Smooth muscle cell (in vitro differentiated cells): ENCODE results near the gene AHDC1. TPM values are rescaled to one million over a fixed set of nuclear protein-coding genes. Genes with fewer than 3 reads are reported as not detected.
A peak's percentile ranks its signal among the peaks of the same experiment; 100 is the strongest.

Experiments used
- DNase-seq: peaks from one replicate; lab custom pipeline; 2025; ENCODE audit not compliant: unreplicated experiment; lab: John Stamatoyannopoulos, UW
- H2AFZ ChIP-seq: fragments of 200-600 bp; sonication (generic); 2 replicates; pipeline ENCODE4 v1.6.0; 2016; ENCODE audit warnings: antibody characterized with exemption, low read depth, mild to moderate bottlenecking
- H3F3A ChIP-seq: fragments of 200-600 bp; sonication (generic); 2 replicates; pipeline ENCODE4 v1.6.0; 2017; ENCODE audit warnings: antibody characterized with exemption, low read depth
- H3K27ac ChIP-seq: fragments of 200-600 bp; sonication (generic); 2 replicates; pipeline ENCODE4 v1.5.1; 2016; ENCODE audit warnings: low read depth, mild to moderate bottlenecking
- H3K27me3 ChIP-seq: fragments of 200-600 bp; sonication (generic); 2 replicates; pipeline ENCODE4 v1.6.1; 2016; ENCODE audit warnings: low read depth, mild to moderate bottlenecking
- H3K36me3 ChIP-seq: fragments of 200-600 bp; sonication (generic); 2 replicates; pipeline ENCODE4 v1.5.1; 2016; ENCODE audit warnings: low read depth
- H3K4me1 ChIP-seq: fragments of 200-600 bp; sonication (generic); 2 replicates; pipeline ENCODE4 v1.5.1; 2016; ENCODE audit warnings: low read depth
- H3K4me2 ChIP-seq: fragments of 200-600 bp; sonication (generic); 2 replicates; pipeline ENCODE4 v1.6.0; 2016; ENCODE audit warnings: mild to moderate bottlenecking
- H3K4me3 ChIP-seq: fragments of 200-600 bp; sonication (generic); 2 replicates; pipeline ENCODE4 v1.5.1; 2016; ENCODE audit warnings: mild to moderate bottlenecking
- H3K79me2 ChIP-seq: fragments of 200-600 bp; sonication (generic); 2 replicates; pipeline ENCODE4 v1.6.0; 2016; ENCODE audit warnings: low read depth, mild to moderate bottlenecking
- H3K9ac ChIP-seq: fragments of 200-600 bp; sonication (generic); 2 replicates; pipeline ENCODE4 v1.6.0; 2016; ENCODE audit warnings: low read depth
- H3K9me3 ChIP-seq: fragments of 200-600 bp; sonication (generic); replicated peaks from 2 replicates; pipeline ENCODE4 v1.5.1; 2016; ENCODE audit warnings: low read depth
- H4K20me1 ChIP-seq: fragments of 200-600 bp; sonication (generic); 2 replicates; pipeline ENCODE4 v1.6.0; 2016; ENCODE audit warnings: low read depth
- WGBS: methylation state at CpG from one replicate; pipeline ENCODE4 v1.1.7; 2016; ENCODE audit warnings: low lambda C conversion rate; 5-methylcytosine and 5-hydroxymethylcytosine counted together
- polyA plus RNA-seq: library from polyadenylated mRNA; unstranded; fragments of >200 nt; fragmentation: Nextera tagmentation; extraction: Ambion mirVana; gene quantifications from 2 replicates; pipeline ENCODE4 v1.2.1, GENCODE V29; 2016
- total RNA-seq: library from RNA; depleted of rRNA; stranded (reverse); fragments of >200 nt; gene quantifications from 2 replicates; pipeline ENCODE4 v1.2.3, GENCODE V29; 2014
- TF ChIP-seq, protein P1 (sequence below): fragments of 200-600 bp; sonication (generic); IDR thresholded peaks from 2 replicates; pipeline ENCODE4 v1.5.1; 2017; ENCODE audit warnings: borderline replicate concordance, mild to moderate bottlenecking, antibody characterized with exemption; ENCODE audit not compliant: insufficient read depth, poor library complexity, severe bottlenecking

Gene AHDC1
- total and polyA plus RNA-seq, 2 experiments from 2014 or later = 12.2 TPM

- no peak overlapping the region for H3K4me3 ChIP-seq
- H3F3A ChIP-seq = peaks cover 52% of the 10 kb centered on the region
- H3K9me3 ChIP-seq = no peaks in the 10 kb centered on the region
- H3K27me3 ChIP-seq = no peaks in the 10 kb centered on the region
- no peak for DNase-seq
- WGBS = 46% methylated on average over 14 of the region's 14 CpGs
- TF ChIP-seq, protein P1, sequence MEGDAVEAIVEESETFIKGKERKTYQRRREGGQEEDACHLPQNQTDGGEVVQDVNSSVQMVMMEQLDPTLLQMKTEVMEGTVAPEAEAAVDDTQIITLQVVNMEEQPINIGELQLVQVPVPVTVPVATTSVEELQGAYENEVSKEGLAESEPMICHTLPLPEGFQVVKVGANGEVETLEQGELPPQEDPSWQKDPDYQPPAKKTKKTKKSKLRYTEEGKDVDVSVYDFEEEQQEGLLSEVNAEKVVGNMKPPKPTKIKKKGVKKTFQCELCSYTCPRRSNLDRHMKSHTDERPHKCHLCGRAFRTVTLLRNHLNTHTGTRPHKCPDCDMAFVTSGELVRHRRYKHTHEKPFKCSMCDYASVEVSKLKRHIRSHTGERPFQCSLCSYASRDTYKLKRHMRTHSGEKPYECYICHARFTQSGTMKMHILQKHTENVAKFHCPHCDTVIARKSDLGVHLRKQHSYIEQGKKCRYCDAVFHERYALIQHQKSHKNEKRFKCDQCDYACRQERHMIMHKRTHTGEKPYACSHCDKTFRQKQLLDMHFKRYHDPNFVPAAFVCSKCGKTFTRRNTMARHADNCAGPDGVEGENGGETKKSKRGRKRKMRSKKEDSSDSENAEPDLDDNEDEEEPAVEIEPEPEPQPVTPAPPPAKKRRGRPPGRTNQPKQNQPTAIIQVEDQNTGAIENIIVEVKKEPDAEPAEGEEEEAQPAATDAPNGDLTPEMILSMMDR = no peak
- H3K36me3 ChIP-seq = no peaks in the 10 kb centered on the region
- no peak overlapping the region for H2AFZ ChIP-seq
- peak overlapping the region; percentile 56 for H3K27ac ChIP-seq
- peak overlapping the region; percentile 59 for H3K4me2 ChIP-seq
- H4K20me1 ChIP-seq = peaks cover 100% of the 10 kb centered on the region
- peaks cover 70% of the 10 kb centered on the region for H3K79me2 ChIP-seq
- H3K4me1 ChIP-seq = peaks cover 84% of the 10 kb centered on the region
- H3K9ac ChIP-seq = peak overlapping the region; percentile 4
These were observed 31.1 kb downstream of the AHDC1 start for GRCh38 chr1:27572679-27573426.

DNA sequence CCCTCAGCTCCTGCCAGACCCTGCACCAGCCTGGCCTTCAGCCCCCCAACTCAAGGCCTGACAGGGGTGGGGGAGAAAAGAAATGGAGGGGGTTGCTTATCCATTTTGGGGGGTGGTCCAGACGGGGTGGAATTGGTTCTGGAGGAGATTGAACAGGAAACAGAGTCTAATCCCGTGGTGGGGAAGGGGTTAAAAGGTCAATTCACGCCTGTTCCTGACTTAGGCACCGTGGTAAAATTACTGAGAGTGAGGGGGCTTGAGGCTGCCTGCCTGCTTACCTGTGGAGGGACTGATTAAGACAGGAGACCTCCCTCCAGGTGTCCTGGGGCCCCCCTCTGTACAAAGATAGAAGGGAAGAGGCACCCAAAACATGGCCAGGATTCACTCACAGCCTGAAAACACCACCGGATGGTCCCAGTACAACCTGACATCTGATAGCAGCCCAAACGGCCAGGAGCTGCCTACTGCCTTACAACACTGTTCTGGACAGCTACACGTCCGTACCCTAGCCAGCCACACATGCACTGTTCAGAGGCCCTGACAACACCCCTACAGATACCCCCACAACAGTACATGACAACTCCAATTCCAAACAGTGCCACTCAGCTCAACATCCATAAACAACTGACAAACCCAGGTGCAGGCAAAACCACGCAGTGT, 31.8 kb downstream of the AHDC1 start:
- WGBS = 19% methylated on average over 9 of the region's 9 CpGs
- TF ChIP-seq, protein P1 = no peak
- Histone ChIP-seq H3K9me3 (no peaks in the 10 kb centered on the region), H3K36me3 (no peaks in the 10 kb centered on the region), H3K4me3 (no peak overlapping the region), H3K79me2 (peaks cover 70% of the 10 kb centered on the region), H3K9ac (peak overlapping the region; percentile 4), H3K27me3 (no peaks in the 10 kb centered on the region), H4K20me1 (peaks cover 100% of the 10 kb centered on the region), H3K4me2 (peak overlapping the region; percentile 59), H2AFZ (no peak overlapping the region), H3K27ac (peak overlapping the region; percentile 56), H3K4me1 (peaks cover 86% of the 10 kb centered on the region), H3F3A (peaks cover 49% of the 10 kb centered on the region)
- DNase-seq = no peak

DNA sequence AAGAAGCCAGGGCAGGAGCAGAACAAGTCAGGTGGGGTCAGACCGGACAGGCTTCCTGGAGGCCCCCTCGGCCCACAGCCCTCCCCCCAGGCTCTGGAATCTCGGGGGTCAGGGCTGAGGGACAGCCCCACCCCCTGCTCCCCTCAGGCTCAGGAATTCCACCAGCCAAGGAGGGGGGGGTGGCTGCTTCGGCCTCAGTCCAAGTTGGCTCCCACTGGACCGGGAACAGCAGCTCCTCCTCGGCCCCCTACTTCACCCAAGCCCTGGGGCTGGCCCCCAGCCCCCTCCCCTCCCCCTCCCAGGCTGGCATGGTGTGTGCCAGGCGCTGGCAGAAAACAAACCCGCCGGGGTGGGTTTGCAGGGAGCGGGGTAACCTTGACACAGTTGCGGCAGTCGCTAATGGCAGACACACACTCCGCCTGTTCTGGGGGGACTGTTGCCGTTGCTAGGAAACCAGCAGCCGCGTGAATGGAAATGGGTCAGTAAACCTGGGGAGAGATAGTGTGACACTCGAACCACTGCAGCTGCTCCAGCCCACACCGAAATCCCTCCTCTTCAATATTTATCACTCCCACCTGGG, 32.4 kb downstream of the AHDC1 start:
- Histone ChIP-seq H3K79me2 (peaks cover 70% of the 10 kb centered on the region), H3K4me1 (peaks cover 89% of the 10 kb centered on the region), H3K27me3 (no peaks in the 10 kb centered on the region), H3K9me3 (no peaks in the 10 kb centered on the region), H3K27ac (peak overlapping the region; percentile 56), H3K4me2 (peak overlapping the region; percentile 59), H2AFZ (no peak overlapping the region), H3K9ac (no peak overlapping the region), H4K20me1 (peaks cover 100% of the 10 kb centered on the region), H3F3A (peaks cover 43% of the 10 kb centered on the region), H3K4me3 (no peak overlapping the region), H3K36me3 (no peaks in the 10 kb centered on the region)
- no peak for DNase-seq
- 34% methylated on average over 9 of the region's 18 CpGs for WGBS
- TF ChIP-seq, protein P1 = no peak
